Activated CD4-positive, alpha-beta T cell treated with anti-CD3 and anti-CD28 coated beads, Interleukin-2, amount 50 U/mL, for 16 hours (primary cell): Measurements from ENCODE around the gene ZBTB20.

Experiments used
- DNase-seq: peaks from one replicate; pipeline ENCODE4 v3.0.0-alpha.2; 2020

Gene ZBTB20

GRCh38 chr3:114902691-114903101, 244.4 kb downstream of the ZBTB20 start:
- no peak for DNase-seq

- no peak for DNase-seq
These were observed 246.2 kb downstream of the ZBTB20 start for GRCh38 chr3:114900908-114901307.

- DNase-seq: no peak
These were observed 247.7 kb downstream of the ZBTB20 start for GRCh38 chr3:114899186-114899931.

- DNase-seq: no peak
These were observed 250.1 kb downstream of the ZBTB20 start for GRCh38 chr3:114896978-114897377.

GRCh38 chr3:114893361-114893760, 253.7 kb downstream of the ZBTB20 start:
- DNase-seq: no peak

GRCh38 chr3:114892880-114893279, 254.2 kb downstream of the ZBTB20 start:
- no peak for DNase-seq

GRCh38 chr3:114892131-114892879, 254.8 kb downstream of the ZBTB20 start:
- no peak for DNase-seq

- DNase-seq: no peak
These were observed 259.3 kb downstream of the ZBTB20 start for GRCh38 chr3:114887806-114888205.

- DNase-seq: no peak
These were observed 260.2 kb downstream of the ZBTB20 start for GRCh38 chr3:114886905-114887304.

GRCh38 chr3:114884213-114884923, 262.7 kb downstream of the ZBTB20 start:
- no peak for DNase-seq

GRCh38 chr3:114880078-114880477, 267.0 kb downstream of the ZBTB20 start:
- no peak for DNase-seq

GRCh38 chr3:114879059-114880031, 267.7 kb downstream of the ZBTB20 start:
- peak; percentile 42 for DNase-seq

GRCh38 chr3:114878114-114878839, 268.8 kb downstream of the ZBTB20 start:
- DNase-seq: no peak

GRCh38 chr3:114877378-114878113, 269.5 kb downstream of the ZBTB20 start:
- DNase-seq: no peak

GRCh38 chr3:114874522-114874971, 272.5 kb downstream of the ZBTB20 start:
- DNase-seq: no peak

GRCh38 chr3:114873591-114873990, 273.5 kb downstream of the ZBTB20 start:
- no peak for DNase-seq

GRCh38 chr3:114872588-114872987, 274.5 kb downstream of the ZBTB20 start:
- no peak for DNase-seq

- DNase-seq: no peak
These were observed 275.0 kb downstream of the ZBTB20 start for GRCh38 chr3:114872050-114872449.

- DNase-seq: no peak
These were observed 279.1 kb downstream of the ZBTB20 start for GRCh38 chr3:114867835-114868503.

GRCh38 chr3:114867359-114867758, 279.7 kb downstream of the ZBTB20 start:
- DNase-seq: no peak
